Stimulated activated CD8-positive, alpha-beta memory T cell treated with anti-CD3 and anti-CD28 coated beads, Interleukin-12 subunit alpha, Interleukin-12 subunit beta, amount 100 ng/mL, for 24 hours (primary cell): ENCODE measurements around the gene SGO2.
"Not testable (repeated sequence)": the region's sequence is repeated elsewhere in the genome, so short reads cannot be mapped to it uniquely, and the experiment has no call there.

Source experiments
- DNase-seq: peaks from one replicate; pipeline ENCODE4 v3.0.0-alpha.2; 2020; ENCODE audit errors: extremely low read depth

The SGO2 gene

DNA sequence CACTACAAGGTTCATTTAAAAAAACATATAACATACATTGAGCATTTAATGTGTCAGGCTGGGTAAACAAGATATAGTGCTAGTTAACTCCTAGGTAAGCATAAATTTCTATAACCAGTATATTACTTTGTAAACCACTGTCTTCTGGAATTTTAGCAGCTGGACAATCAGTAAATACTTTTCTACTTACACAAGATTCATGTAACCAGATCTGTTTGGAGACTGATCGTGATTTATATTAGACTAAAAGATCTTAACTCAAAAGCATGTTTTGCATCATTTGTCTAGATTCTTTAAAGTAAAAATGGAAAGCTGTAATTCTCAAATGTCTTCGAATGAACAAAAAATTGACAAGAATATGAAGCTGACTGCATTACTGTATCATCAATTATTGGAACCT is 941 bp upstream of the SGO2 start:
- no peak for DNase-seq

DNA sequence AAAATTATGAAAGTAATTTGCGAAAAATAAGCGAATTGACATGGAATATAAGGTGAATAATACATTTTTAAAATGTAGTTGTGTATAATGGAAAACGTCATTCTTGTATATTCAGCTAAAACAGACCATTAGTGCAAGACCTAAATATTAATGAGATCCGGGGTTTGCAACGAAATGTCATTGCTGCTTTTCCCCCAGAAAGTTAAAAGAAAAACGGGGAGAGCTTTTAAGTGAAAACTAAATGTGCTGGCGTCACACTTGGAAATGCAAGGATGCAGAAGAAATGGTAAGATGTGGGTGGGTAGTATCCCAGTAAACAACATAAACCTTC is 491 bp upstream of the SGO2 start:
- no peak for DNase-seq

DNA sequence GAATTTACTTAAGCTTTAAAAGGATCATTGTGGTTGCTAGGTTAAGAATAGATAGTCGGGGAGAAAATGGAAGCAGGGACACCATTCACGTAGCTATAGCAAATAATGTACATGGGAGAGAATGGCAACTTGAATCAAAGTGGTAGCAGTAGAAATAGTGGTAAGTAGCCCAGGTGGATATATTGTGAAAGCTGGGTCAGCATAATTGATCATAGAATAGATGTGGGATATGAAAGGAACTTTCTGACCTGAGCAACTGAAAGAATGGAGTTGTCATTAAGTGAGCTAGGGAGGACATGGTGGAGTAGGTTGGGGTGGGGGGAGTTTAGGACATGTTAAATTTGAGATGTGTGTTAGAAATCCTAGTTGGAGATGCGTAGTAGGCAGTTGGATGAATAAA is 2.2 kb downstream of the SGO2 start:
- no peak for DNase-seq

DNA sequence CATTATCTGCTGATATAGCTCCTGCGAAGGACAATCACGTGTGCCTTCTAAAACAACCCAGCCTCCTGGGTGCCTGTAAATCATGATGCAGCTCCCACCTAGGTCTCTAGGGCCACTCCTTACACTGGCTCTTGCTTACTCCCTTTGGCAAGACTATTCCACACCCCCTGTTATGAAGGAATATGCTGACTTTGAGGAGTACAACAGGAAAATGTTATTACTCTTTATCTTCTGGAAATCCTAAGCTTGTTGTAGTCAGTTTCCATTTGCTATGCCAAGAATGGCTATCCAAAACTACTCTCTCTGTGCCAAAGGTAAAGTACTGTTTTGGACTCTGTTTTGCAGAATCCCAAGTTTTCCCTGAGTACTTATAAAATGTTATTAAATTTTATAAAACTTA is 7.7 kb downstream of the SGO2 start:
- DNase-seq = no peak

DNA sequence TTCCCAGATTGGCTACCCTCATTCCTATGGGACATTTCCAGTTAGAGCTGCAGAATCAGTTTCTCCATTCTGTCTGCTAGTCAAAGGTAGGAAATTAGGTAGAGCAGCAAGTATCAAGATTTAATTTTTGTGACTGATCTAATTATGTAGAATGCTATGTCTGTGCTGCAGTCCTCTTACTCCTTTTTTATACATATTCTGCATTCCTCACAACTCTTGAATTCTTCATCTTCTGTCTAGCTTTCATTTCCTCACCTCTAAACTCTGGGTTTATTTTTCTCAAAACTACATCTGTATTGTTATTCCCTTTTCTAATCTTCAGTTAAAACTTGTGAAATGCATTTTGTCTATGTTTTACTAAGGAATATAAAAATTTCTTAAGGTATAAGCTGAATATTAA is 8.6 kb downstream of the SGO2 start:
- DNase-seq = no peak

DNA sequence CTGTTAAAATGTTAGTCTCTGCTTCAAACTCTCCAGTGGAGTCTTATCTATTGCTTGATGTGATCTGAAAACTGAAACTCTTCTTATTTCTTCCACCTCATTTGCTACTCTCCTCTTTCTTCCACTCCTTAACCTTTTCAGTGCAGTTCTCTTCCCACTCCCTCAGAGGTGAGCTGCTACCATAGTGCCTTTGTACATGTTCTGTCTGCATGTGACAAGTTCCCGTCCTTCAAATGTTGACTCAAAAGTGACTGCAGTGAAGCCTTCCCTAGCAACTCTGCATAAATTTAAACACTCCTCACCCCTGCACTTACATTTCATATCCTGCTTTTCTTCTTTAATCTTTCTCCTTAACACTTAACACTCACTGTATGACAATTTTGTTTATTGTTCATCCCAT is 12.1 kb downstream of the SGO2 start:
- no peak for DNase-seq

DNA sequence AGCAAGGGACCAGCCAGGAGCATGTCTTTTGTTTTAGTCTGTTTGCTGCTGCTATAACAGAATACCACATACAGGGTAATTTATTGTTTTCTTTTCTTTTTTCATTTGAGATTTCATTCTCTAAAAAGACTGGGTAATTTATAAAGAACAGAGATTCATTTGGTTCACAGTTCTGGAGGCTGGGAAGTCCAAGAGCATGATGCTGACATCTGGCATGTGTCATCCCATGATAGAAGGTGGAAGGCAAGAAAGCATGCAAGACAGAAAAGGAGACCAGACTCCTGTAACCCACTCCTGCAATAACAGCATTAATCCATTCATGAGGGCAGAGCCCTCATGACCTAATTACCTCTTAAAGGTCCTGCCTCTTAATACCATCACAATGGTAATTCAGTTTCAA is 14.8 kb downstream of the SGO2 start:
- DNase-seq = no peak

DNA sequence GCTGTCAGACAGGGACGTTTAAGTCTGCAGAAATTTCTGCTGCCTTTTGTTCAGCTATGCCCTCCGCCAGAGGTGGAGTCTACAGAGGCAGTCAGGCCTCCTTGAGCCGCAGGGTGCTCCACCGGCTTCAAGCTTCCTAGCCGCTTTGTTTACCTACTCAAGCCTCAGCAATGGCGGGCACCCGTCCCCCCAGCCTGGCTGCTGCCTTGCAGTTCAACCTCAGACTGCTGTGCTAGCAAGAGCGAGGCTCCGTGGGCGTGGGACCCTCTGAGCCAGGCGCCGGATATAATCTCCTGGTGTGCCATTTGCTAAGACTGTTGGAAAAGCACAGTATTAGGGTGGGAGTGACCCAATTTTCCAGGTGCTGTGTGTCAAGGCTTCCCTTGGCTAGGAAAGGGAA is 40.6 kb downstream of the SGO2 start:
- DNase-seq = not testable (repeated sequence)

DNA sequence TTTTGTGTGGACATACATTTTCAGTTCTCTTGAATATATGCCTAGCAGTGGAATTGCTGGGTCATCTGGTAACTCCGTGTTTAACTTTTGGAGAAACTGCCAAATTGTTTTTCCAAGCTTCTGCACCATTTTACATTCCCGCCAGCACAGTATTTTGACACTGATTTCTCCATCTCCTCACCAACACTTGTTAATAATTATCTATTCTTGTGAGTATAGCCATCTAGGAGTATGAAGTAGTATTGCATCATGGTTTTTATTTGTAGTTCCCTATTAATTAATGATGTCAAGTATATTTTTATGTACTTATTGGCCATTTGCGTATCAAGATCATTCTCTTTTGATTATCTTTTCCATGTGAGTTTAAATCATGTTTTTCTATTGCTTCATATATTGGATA is 41.9 kb downstream of the SGO2 start:
- DNase-seq = no peak

DNA sequence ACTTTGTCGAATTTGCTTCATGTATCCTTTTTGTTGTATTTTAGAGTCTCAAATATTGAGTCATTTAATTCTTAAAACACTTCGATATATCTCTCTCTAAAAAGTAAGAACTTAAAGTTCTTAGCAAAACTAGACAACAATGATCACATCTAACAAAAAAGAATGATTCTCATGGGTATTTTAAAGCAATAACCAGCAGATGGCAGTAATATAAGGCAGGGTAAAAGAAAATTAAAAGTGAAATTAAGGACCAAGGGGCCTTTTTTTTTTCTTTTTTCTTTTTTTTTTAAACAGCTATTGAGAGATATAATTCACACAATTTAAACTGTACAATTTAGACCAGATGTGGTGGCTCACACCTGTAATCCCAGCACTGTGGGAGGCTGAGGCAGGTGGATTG is 50.0 kb downstream of the SGO2 start:
- no peak for DNase-seq

DNA sequence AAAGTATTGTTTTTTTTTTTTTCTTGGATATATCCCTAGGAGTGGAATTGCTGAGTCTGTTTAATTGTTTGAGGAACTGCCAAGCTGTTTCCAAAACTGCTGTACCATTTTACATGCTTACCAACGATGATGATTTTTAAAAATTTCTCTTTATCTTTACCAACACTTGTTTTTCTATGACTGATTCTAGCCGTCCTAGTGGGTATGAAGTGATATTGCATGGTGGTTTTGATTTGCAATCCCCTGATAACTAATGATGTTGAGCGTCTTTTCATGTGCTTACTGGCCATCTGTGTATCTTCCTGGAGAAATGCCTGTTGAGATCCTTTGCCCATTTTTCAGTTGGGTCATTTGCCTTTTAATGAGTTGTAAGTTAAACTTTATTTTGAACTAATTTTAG is 51.0 kb downstream of the SGO2 start:
- no peak for DNase-seq

DNA sequence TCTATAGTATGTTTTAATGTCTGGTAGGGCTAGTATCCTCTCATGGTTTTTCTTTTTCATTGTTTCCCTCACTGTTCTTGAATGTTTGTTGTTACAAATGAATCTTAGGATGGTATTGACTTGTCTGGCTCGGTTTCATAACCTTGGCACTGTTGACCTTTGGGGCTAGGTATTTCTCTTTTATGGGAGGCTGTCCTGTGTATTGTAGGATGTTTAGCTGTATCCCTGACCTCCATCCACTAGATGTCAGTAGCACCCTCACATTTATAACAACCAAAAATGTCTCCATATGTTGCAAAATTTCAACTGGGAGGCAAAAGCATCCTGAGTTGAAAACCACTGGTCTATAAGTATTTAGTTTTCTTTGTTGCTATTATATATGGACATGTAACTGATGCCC is 52.8 kb downstream of the SGO2 start:
- no peak for DNase-seq

DNA sequence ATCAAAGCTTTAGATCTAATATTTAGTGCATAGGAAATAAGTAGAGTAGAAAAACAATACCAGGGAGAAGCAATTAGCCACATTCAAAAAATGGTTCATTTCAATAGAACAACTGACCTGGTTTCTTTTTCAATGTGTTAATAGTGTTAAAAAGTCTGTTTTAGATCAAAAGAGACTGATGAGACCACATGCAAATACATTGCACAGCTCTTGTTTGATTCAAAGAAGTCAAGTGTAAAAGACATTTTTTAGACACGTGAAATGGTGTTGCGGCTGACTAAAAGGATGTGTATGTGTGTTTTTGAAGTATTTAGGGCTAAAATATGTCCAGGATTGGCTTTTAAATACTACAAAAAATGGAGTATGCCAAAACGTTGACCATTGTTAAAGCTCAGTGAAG is 58.6 kb downstream of the SGO2 start:
- no peak for DNase-seq

DNA sequence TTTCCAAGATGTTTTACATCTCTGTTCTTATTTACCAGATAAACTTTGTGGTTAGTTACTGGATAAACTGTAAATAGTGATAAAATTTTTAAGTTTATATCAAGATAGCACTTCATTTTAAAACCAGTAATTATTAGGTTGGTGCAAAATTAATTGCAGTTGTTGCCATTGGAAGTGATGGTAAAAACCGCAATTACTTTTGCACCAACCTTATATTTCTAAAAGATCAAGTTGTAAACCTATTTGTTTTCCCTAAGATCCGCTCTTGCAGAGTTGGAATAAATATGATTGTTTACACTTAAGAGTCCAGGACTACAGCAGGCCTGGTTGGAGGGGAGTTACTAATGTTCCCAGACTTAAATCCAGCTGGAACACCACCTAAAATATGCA is 59.3 kb downstream of the SGO2 start:
- DNase-seq = no peak

DNA sequence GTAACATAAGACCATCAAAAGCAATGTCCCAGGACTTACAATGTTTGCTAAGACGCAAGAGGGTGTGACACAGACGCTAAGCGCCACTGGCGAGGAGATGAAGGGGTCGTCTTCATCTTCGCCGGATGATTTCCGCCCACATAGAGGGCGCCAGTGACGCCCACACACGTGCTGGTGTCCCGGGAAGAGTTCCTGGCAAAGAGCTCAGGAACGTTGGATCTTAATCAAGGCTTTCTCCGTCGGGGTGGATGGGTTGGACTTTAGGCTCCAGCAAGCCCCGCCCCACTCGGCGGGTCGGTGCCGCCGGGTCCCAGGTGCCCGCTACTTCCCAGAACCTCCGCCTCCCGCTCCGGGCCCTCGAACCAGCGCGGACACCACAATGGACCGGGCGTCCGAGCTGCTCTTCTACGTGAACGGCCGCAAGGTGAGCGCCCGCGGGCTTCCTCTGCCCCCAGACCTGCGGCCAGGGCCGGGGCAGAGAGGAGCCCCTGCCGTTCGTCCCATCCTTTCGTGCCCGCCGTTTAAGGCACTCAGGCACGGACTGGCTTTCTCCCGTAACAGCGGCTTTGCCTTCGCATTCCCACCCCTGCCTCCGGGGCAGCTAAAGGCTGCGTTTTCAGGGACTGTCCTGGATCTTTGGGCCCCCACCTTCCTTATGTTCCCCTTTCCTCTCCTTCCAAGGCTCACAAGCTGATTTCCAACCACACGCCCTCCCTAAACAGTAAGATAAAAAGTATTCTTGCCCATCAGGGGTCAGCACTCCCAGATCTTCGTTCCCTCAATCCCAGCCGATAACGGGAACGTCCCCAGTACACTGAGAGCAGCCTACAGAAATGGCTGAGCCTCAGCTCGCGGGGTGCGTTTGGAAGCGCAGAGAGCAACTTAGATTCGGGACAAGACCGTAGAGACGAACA is 60.0 kb downstream of the SGO2 start, which contains the start of gene AOX1:
Gene AOX1, plus strand, starts transcription at position 285 of the 914 bp plus-strand sequence. Its CDS starts 95 bp downstream, at position 380.
- DNase-seq = no peak

DNA sequence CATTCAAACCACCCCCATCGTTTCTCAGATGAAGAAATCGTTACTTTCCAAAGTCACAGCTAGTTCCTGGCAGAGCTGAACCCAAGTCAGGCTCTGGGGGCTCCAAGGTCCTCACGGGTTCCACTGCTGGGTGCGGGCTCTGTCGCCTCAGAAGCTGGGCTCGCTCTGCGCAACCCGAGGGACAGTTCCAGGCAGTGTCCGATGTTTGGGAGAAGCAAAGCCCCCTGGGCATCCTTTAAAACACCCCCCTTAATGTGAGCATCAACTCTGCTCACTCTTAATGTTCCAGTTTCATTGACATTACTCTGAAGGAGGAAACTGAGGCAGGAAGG is 60.6 kb downstream of the SGO2 start:
- no peak for DNase-seq

DNA sequence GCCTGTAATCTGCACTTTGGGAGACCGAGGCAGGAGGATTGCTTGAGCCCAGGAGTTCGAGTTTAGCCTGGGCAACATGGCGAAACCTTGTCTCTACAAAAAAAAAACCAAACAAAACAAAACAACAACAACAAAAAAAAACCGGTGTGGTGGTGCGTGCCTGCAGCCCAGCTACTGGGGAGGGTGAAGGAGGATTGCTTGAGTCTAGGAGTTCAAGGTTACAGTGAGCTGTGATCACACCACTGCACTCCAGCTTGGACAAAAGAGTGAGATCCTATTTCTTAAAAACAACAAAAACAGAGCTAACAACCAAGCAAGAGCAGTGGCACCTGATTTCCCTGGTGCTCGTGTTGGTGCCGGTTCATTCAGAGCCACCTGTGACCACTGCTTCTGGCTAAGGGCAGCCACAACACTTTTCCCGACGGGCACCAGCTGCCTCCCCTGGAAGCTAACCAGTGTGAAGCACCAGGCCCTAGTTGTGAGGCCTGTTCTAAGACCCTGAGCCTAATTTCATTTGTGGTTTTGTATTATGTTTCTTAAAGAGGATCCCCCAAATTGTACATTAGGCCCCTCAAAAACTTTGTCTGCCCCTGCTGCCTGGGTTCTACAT is 61.1 kb downstream of the SGO2 start:
- DNase-seq = no peak

DNA sequence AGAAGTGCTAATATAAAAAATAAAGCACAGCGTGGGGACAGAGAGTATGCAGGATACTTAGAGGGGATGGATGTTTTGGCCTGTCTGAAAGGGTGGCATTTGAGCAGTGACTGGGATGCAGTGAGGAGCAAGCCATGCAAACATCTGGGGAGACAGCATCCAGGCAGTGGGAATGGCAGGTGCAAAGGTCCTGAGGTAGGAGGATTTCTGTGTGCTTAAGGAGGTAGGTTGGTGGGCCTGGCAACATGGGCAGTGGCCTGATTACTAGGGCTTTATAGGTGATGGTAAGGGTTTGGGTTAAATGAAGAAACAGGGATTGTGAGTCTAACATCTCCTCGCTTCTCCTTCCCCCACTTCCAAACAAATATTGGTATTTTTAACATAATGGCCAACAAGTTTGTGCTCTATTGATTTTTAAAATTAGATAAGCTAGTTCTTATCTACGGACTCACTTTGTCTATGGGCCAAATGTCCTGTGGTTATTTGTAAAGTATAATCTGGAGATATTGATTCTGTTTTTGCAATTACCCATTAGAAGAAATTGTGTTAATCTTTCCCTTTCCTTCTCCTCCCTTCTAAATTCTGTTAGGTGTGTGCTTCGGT is 62.2 kb downstream of the SGO2 start:
- no peak for DNase-seq

DNA sequence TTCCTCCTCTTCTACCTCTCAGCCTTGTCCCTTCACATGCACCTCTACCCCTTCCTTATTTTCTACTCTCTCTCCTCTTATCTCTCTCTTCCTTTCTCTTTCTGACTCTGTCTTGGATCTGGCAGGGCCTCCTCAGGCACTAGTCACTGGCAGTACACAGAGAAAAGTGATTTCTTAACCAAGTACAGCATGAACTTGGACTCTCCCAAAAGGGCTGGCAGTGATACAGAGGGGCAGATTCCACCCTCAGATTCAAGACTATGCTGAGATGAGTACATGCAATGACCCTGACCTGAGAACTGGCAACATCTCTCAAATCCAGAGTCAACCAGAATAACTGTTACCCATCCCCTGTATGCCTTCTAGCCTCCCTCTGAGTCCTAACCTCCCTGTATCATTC is 64.1 kb downstream of the SGO2 start:
- DNase-seq = no peak

DNA sequence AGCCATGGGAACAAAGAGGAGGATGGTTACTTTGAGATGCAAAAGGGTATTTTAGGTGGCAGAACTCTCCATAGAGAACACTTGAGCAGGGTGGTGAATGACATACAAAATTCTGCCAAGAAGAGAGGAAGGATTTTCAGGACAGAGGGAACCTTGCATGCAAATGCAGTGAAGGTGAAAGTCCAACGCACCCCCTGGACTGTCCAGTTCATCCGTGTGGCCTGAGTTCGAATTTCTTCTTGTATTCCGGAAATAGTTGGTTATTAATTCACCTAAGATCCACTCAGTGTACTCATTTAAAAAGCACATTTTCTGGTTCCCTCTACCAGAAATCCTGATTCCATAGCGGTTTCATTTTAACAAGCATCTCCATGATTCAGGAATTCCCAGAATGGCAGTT is 65.3 kb downstream of the SGO2 start:
- DNase-seq = no peak

DNA sequence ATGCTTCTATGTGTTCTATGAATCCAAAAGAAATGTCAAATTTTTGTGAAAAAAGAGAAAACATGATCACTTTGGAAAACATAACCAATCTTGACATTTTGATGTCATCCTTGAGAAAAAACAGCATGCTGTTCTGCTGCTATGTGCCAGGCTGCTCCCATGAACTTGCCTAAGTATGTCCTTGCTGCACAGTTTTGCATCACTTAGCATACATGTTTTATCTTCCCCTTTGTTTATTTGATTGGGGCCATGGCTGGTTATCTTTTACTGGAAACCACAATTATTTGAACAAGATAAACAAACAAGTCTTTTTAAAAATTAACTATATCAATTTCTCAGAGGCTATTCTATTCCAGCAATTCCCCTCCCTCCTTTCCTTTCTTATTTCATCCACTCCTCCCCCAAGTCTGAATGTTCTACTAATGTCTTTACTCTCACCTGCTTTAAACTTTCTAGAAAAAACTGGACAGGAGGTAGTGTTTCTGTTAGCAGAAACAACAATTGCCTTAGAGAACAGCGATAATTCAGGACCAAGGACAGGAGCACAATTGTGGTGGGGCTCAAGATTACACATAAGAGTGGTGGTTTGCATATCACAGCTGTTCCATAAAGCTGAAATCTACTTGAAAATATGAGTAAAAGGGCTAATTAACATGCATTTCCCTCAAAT is 66.5 kb downstream of the SGO2 start:
- DNase-seq = no peak

DNA sequence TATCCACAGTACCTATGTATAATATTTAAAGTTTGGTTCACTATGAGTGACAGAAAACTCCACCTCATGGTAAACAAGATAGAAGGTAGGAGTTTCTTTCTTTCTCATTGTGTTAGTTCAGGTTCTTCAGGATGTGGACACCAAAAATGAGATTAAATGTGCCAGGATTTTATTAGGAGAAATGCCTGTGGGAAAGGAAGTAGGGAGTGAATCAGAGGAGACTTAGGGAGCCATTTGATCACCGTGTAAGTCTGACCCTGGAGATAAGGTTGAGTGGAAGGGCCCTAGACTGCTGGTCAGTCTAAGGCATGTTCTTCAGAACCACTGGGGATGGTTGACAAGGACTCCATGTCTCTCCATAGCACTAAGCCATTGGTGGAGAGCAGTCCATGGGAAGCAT is 67.9 kb downstream of the SGO2 start:
- no peak for DNase-seq

DNA sequence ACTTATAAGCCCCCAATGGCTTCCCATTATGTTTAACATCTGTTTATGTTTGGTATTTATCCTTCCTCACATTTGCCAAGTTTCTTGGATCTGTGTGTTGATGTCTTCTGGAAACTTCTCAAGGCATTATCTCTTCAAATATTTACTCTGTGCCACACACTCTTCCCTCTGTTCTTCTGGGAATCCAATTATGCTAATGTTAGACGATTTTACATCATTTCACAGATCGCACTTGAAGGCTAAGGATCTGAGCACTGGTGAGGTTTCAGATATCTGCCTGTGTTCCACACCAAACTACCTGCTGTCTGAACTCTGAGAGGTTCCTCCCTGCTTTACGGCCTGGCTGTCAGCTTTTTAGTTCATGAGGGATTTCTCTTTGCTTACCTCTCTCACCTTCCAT is 69.9 kb downstream of the SGO2 start:
- no peak for DNase-seq
